GM10266 (cell line): ENCODE results near the gene ZNF333.

Experiments
- DNase-seq: peaks from one replicate; pipeline ENCODE4 v3.0.0; 2012; ENCODE audit errors: extremely low spot score
- TF ChIP-seq, protein P1 (sequence below): IDR thresholded peaks from 2 replicates; pipeline ENCODE4 v1.5.1; 2012; ENCODE audit warnings: mild to moderate bottlenecking, low read depth; ENCODE audit not compliant: control insufficient read depth, insufficient read depth; ENCODE audit errors: missing control alignments

ZNF333 gene

DNA sequence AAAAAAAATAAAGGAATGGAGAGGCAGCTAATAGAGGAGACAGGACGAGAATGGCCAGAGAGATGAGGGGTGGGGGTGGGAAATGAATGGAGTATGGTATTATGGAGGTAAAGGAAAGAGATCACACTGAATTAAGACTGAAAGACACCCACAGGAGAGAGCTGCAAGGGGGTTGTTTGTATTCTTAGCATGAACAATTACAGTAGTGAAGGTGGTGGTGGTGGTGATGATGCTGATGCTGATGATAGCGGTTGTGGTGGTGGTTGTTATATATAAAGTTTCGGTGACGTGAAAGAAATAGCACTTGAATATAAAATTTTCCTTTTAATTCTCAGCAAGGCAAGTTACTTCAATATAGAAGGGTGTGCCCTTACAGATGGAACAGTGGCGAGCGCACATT lies 12.4 kb upstream of the ZNF333 start:
- DNase-seq: no peak
- TF ChIP-seq, protein P1, sequence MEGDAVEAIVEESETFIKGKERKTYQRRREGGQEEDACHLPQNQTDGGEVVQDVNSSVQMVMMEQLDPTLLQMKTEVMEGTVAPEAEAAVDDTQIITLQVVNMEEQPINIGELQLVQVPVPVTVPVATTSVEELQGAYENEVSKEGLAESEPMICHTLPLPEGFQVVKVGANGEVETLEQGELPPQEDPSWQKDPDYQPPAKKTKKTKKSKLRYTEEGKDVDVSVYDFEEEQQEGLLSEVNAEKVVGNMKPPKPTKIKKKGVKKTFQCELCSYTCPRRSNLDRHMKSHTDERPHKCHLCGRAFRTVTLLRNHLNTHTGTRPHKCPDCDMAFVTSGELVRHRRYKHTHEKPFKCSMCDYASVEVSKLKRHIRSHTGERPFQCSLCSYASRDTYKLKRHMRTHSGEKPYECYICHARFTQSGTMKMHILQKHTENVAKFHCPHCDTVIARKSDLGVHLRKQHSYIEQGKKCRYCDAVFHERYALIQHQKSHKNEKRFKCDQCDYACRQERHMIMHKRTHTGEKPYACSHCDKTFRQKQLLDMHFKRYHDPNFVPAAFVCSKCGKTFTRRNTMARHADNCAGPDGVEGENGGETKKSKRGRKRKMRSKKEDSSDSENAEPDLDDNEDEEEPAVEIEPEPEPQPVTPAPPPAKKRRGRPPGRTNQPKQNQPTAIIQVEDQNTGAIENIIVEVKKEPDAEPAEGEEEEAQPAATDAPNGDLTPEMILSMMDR: no peak

DNA sequence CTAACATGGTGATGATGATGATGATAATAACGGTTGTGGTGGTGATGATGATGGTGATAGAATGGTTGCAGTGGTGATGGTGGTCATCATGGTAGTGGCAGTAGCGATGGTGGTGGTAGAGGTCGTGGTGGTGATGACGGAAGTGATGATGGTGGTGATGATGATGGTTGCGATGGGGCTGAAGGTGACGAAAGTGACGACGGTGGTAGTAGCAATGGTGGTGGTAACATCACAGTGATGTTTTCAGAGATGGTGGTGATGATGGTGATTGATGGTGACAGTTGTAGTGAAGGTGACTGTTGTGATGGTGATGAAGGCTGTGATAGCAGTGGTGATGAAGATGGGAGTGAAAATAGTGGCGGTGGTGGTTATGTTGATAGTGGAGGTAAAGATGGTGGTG lies 11.6 kb upstream of the ZNF333 start:
- DNase-seq: no peak
- TF ChIP-seq, protein P1: no peak

DNA sequence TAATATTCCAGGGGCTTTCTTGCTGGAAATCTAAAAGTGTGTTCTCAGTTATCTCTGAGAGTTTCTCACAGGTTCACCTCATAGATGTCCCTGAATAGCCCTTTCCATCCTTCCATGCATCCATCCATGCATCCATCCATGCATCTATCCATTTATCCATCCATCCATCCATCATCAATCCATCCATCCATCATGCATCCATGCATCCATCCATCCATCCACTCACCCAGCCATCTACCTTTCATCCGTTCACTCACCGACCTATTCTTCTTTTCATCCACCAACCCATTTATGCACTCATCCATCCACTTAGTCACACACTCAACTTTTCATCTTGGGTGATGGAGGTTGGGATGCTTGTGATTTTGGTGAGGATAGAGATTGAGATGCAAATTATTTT lies 7.8 kb upstream of the ZNF333 start:
- TF ChIP-seq, protein P1: no peak
- DNase-seq: no peak

DNA sequence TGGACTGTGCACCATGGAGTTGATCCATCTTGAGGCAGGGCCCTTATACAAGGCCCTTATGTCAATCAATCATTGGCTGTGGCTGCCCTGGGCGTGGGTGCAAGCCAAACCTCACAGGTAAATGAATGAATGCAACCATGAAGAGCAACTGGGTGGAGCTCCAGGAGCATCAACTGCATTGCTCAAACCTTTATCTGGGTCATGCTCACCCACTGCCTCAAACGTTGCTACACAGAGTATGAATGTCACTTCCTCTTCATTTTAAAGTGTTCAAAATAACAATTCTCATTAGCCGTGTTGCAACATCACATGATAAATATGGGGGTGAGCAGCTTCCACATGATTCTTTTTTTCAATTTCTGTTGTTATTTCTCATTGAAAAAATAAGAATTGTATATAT lies 6.4 kb upstream of the ZNF333 start:
- DNase-seq: no peak

DNA sequence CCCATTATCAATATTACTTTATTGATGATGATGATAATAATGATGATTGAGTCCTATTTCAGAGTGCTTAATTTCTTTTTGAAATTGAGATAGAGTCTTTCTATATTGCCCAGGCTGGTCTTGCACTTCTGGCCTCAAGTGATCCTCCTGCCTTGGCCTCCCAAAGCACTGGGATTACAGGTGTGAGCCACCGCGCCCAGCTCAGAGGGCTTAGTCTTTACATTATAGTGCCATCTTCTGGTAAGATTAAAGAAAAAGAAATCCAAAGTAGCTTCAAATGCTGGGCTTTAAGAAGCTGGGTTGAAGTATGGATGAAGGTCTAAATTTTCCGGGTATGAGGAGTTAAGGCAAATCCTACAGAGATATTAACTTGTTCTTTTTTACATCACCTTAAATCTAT lies 3.4 kb upstream of the ZNF333 start:
- TF ChIP-seq, protein P1: peak; percentile 27
- DNase-seq: no peak

More for the DNA sequence above, 6.4 kb upstream of the ZNF333 start:
- TF ChIP-seq, protein P1: no peak

DNA sequence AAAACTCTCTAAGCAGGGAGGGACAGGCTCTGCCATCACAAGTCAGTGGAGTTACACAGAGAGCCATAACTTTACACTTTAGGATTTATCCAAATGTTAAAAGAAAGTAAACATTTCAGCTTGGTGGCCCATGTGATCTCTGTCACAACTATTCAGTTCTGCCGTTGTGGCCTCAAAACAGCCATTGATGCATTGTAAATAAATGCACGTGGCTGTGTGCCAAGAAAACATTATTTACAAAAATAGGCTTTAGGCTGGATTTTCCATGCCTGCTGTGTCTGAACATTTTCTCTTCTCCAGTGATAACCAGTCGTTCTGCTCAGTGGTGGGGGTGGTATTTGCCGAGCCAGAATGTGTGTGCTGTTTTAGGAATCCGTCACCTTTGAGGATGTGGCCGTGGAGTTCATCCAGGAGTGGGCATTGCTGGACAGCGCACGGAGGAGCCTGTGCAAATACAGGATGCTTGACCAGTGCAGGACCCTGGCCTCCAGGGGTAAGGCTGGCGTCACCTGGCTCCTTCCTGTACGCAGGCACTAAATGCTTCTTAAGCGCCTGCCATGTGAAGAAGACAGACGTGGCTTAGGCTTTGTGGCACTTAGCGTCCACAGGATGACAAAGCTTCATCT lies 4.9 kb downstream of the ZNF333 start:
- TF ChIP-seq, protein P1: no peak
- no peak for DNase-seq

DNA sequence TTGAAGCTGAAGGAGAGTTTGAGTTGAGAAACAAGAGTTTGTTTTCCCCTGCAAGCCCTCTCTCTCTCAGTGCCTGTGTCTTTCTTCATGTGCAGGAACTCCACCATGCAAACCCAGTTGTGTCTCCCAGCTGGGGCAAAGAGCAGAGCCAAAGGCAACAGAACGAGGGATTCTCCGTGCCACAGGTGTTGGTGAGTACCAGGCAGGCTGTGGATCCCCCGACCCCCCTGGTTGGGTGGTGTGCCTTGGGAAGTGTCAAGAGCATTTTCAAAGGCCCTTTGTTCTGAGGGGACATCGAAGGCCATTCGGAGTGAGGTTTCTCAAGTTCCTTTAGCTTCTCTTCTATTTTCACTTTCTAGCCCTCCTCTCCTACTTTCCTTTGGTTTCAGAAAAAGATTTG lies 5.6 kb downstream of the ZNF333 start:
- TF ChIP-seq, protein P1: no peak
- DNase-seq: no peak
